ENCODE results near the gene FRAS1. TPM values are rescaled to one million over a fixed set of nuclear protein-coding genes. Genes with fewer than 3 reads are reported as not detected.

The FRAS1 gene
- total RNA-seq, 4 donors from 2014 or later: 3.1 to 11.4 (median 6.7) TPM

- WGBS, 2 donors: 53 to 63% methylated on average over 2 of the region's 2 CpGs
- Histone ChIP-seq H3K36me3 (no peaks in the 10 kb centered on the region), H3K4me3 (no peak overlapping the region), H3K4me1 (peaks cover 0 to 8% (median 0%) of the 10 kb centered on the region in 3 donors), H3K27ac (peak overlapping the region in 1 of 4 donors; percentile 39), H3K9me3 (no peaks in the 10 kb centered on the region), H3K27me3 (no peaks in the 10 kb centered on the region)
- DNase-seq: no peak
- TF ChIP-seq POLR2A (IDR thresholded peaks at IDR 0.05) (no peak), CTCF (IDR thresholded peaks at IDR 0.05) (no peak)
- intact Hi-C loops (cut with DNase I): no loop called here
Measured at GRCh38 chr4:78529569-78530209, 472.6 kb downstream of the FRAS1 start.

- WGBS, 2 donors: 84% methylated on average over 1 of the region's 1 CpG
- TF ChIP-seq CTCF (IDR thresholded peaks at IDR 0.05) (no peak), POLR2A (IDR thresholded peaks at IDR 0.05) (no peak)
- DNase-seq: no peak
- no peaks in the 10 kb centered on the region for H3K9me3 ChIP-seq
- no peaks in the 10 kb centered on the region for H3K36me3 ChIP-seq
- H3K4me3 ChIP-seq: no peak overlapping the region
- intact Hi-C loops (cut with DNase I): no loop called here
- H3K27ac ChIP-seq: no peak overlapping the region
- H3K27me3 ChIP-seq: no peaks in the 10 kb centered on the region
- H3K4me1 ChIP-seq: peaks cover 0 to 8% (median 0%) of the 10 kb centered on the region in 3 donors
Measured at GRCh38 chr4:78532046-78532445, 474.9 kb downstream of the FRAS1 start.

- Histone ChIP-seq H3K27ac (peak overlapping the region in 1 of 4 donors; percentile 30), H3K9me3 (no peaks in the 10 kb centered on the region), H3K36me3 (no peaks in the 10 kb centered on the region), H3K4me3 (no peak overlapping the region), H3K27me3 (no peaks in the 10 kb centered on the region), H3K4me1 (peaks cover 0 to 8% (median 0%) of the 10 kb centered on the region in 3 donors)
- DNase-seq: no peak
- WGBS, 2 donors: 80 to 85% methylated on average over 5 of the region's 5 CpGs
- TF ChIP-seq POLR2A (IDR thresholded peaks at IDR 0.05) (no peak), CTCF (IDR thresholded peaks at IDR 0.05) (no peak)
- intact Hi-C loops (cut with DNase I): no loop called here
Measured at GRCh38 chr4:78533854-78534253, 476.7 kb downstream of the FRAS1 start.

- no peak for TF ChIP-seq CTCF (IDR thresholded peaks at IDR 0.05)
- no peak for TF ChIP-seq POLR2A (IDR thresholded peaks at IDR 0.05)
- intact Hi-C loops (cut with DNase I): no loop called here
- no peak for DNase-seq
- Histone ChIP-seq H3K27ac (peak overlapping the region in 2 of 4 donors; percentile 12 to 30), H3K9me3 (no peaks in the 10 kb centered on the region), H3K27me3 (no peaks in the 10 kb centered on the region), H3K4me3 (no peak overlapping the region), H3K36me3 (no peaks in the 10 kb centered on the region), H3K4me1 (peaks cover 0 to 8% (median 0%) of the 10 kb centered on the region in 3 donors)
- 84 to 91% methylated on average over 4 of the region's 4 CpGs for WGBS, 2 donors
Measured at GRCh38 chr4:78534286-78534955, 477.3 kb downstream of the FRAS1 start.

GRCh38 chr4:78542373-78542772, 485.2 kb downstream of the FRAS1 start:
- DNase-seq: no peak
- intact Hi-C loops (cut with DNase I): no loop called here
- TF ChIP-seq POLR2A (IDR thresholded peaks at IDR 0.05): no peak
- no peak for TF ChIP-seq CTCF (IDR thresholded peaks at IDR 0.05)
- 64 to 65% methylated on average over 5 of the region's 5 CpGs for WGBS, 2 donors
- peaks cover 0 to 8% (median 0%) of the 10 kb centered on the region in 3 donors for H3K36me3 ChIP-seq
- H3K4me1 ChIP-seq: no peaks in the 10 kb centered on the region
- no peaks in the 10 kb centered on the region for H3K9me3 ChIP-seq
- no peaks in the 10 kb centered on the region for H3K27me3 ChIP-seq
- H3K27ac ChIP-seq: no peak overlapping the region
- no peak overlapping the region for H3K4me3 ChIP-seq
